Measurements from ENCODE around the gene ATP6V1A. TPM values are rescaled to one million over a fixed set of nuclear protein-coding genes. Genes with fewer than 3 reads are reported as not detected.

ATP6V1A gene
- total RNA-seq, 4 donors from 2014 or later = 28.8 to 38.1 (median 34.2) TPM

DNA sequence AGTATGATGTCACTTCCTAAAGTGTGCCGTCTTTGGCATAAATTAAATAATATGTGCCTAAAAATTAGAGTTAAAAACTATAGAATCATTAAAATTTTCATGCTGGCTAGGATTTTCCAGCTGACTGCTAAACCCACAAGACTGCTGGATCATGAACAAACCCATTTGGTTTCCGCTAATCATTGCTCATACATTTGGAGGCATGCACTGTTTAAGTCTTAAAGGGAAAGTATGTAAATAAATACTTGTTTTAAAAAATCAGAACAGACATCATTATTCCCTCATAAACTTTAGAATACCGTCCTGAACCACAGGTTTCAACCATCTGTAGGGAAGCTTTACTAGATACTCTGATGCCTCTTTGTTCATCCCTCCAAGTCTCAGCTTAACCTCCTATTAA is 26.5 kb downstream of the ATP6V1A start:
- H3K9me3 ChIP-seq = no peaks in the 10 kb centered on the region
- H3K4me3 ChIP-seq = no peak overlapping the region
- H3K36me3 ChIP-seq = no peaks in the 10 kb centered on the region
- TF ChIP-seq EP300 (IDR thresholded peaks at IDR 0.05) (no peak), POLR2A (IDR thresholded peaks at IDR 0.05) (no peak)
- TF ChIP-seq, protein P1, sequence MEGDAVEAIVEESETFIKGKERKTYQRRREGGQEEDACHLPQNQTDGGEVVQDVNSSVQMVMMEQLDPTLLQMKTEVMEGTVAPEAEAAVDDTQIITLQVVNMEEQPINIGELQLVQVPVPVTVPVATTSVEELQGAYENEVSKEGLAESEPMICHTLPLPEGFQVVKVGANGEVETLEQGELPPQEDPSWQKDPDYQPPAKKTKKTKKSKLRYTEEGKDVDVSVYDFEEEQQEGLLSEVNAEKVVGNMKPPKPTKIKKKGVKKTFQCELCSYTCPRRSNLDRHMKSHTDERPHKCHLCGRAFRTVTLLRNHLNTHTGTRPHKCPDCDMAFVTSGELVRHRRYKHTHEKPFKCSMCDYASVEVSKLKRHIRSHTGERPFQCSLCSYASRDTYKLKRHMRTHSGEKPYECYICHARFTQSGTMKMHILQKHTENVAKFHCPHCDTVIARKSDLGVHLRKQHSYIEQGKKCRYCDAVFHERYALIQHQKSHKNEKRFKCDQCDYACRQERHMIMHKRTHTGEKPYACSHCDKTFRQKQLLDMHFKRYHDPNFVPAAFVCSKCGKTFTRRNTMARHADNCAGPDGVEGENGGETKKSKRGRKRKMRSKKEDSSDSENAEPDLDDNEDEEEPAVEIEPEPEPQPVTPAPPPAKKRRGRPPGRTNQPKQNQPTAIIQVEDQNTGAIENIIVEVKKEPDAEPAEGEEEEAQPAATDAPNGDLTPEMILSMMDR (IDR thresholded peaks at IDR 0.05) = no peak
- H3K27ac ChIP-seq = no peak overlapping the region
- 75 to 78% methylated on average over 3 of the region's 3 CpGs for WGBS, 2 donors
- no peak for DNase-seq (ENCODE audit: low spot score in 2 of 2)
- no peaks in the 10 kb centered on the region for H3K4me1 ChIP-seq
- no peaks in the 10 kb centered on the region for H3K27me3 ChIP-seq

DNA sequence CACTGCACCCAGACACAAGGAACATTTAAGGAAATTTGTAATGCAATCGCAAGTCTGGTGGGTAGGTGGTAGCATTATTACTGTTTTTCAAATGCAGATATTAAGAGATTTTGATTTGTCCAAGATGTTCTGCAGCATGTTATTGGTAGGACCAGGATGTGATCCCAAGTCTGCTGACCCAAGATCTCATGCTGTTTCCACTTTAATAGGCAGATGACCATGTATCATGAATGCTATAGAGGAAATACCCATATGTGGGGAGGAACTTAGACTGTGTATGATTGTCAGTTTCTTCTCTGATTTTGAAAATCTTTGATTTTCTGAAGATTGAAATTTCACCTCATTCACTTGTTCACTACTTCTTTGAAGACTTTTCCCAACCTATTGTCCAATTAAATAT is 28.7 kb downstream of the ATP6V1A start:
- no peaks in the 10 kb centered on the region for H3K4me1 ChIP-seq
- H3K36me3 ChIP-seq = peaks cover 0 to 4% (median 0%) of the 10 kb centered on the region in 3 donors
- 96 to 100% methylated on average over 1 of the region's 1 CpG for WGBS, 2 donors
- TF ChIP-seq, protein P1 (IDR thresholded peaks at IDR 0.05) = no peak
- TF ChIP-seq POLR2A (IDR thresholded peaks at IDR 0.05) (no peak), EP300 (IDR thresholded peaks at IDR 0.05) (no peak)
- no peak for DNase-seq (ENCODE audit: low spot score in 2 of 2)
- H3K9me3 ChIP-seq = no peaks in the 10 kb centered on the region
- no peak overlapping the region for H3K27ac ChIP-seq
- no peak overlapping the region for H3K4me3 ChIP-seq
- no peaks in the 10 kb centered on the region for H3K27me3 ChIP-seq

GRCh38 chr3:113776564-113776963 is 29.7 kb downstream of the ATP6V1A start:
- 88 to 94% methylated on average over 3 of the region's 3 CpGs for WGBS, 2 donors
- TF ChIP-seq EP300 (IDR thresholded peaks at IDR 0.05) (no peak), POLR2A (IDR thresholded peaks at IDR 0.05) (no peak)
- TF ChIP-seq, protein P1 (IDR thresholded peaks at IDR 0.05) = no peak

DNA sequence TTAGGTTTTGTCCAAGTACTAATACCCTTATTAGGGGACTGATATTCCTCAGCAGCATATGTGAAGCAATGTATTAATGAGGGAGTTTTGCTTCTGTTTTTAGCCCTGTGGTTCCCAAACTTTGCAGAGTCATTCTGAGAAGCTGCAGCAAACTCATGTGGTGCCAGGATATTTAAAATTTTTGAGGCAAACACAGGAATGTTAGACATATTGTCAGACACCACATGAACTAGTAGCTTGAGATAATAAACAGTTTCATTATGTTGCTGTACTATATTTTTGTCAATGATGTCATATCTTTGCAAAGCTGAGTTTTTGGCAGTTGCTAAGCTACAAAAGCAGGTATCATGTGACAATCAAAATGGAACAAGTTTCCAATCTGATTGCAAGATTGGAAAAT is 36.6 kb downstream of the ATP6V1A start:
- Histone ChIP-seq H3K9me3 (no peaks in the 10 kb centered on the region), H3K27ac (peak overlapping the region in 3 of 4 donors; percentile 3 to 82 (median 48)), H3K4me1 (peaks cover 0 to 18% (median 7%) of the 10 kb centered on the region in 4 donors), H3K27me3 (no peaks in the 10 kb centered on the region), H3K36me3 (peaks cover 0 to 36% (median 0%) of the 10 kb centered on the region in 3 donors), H3K4me3 (no peak overlapping the region)
- no peak for DNase-seq (ENCODE audit: low spot score in 2 of 2)
- TF ChIP-seq, protein P1 (IDR thresholded peaks at IDR 0.05) = no peak
- TF ChIP-seq POLR2A (IDR thresholded peaks at IDR 0.05) (no peak), EP300 (IDR thresholded peaks at IDR 0.05) (no peak)

More at GRCh38 chr3:113776564-113776963, 29.7 kb downstream of the ATP6V1A start:
- Histone ChIP-seq H3K4me1 (no peaks in the 10 kb centered on the region), H3K9me3 (no peaks in the 10 kb centered on the region), H3K36me3 (peaks cover 0 to 12% (median 0%) of the 10 kb centered on the region in 3 donors), H3K27me3 (no peaks in the 10 kb centered on the region), H3K27ac (no peak overlapping the region), H3K4me3 (no peak overlapping the region)
- no peak for DNase-seq (ENCODE audit: low spot score in 2 of 2)

- no peak for DNase-seq (ENCODE audit: low spot score in 2 of 2)
- Histone ChIP-seq H3K4me3 (no peak overlapping the region), H3K27ac (peak overlapping the region in 3 of 4 donors; percentile 3 to 82 (median 68)), H3K27me3 (no peaks in the 10 kb centered on the region), H3K9me3 (no peaks in the 10 kb centered on the region), H3K36me3 (peaks cover 0 to 41% (median 0%) of the 10 kb centered on the region in 3 donors), H3K4me1 (peaks cover 0 to 18% (median 7%) of the 10 kb centered on the region in 4 donors)
- WGBS, 2 donors = 61 to 65% methylated on average over 4 of the region's 4 CpGs
- no peak for TF ChIP-seq POLR2A (IDR thresholded peaks at IDR 0.05)
- TF ChIP-seq, protein P1 (IDR thresholded peaks at IDR 0.05) = no peak
Observed at GRCh38 chr3:113783980-113784379, 37.1 kb downstream of the ATP6V1A start.

Data from tibial nerve (tissue), 4 donors.